Nucleus accumbens (tissue), 56 donors: Measurements from ENCODE around the gene TUBA3E.
"Not testable (repeated sequence)": the region's sequence is repeated elsewhere in the genome, so short reads cannot be mapped to it uniquely, and the experiment has no call there.

Experiments
- DNase-seq, 56 donors: peaks; one replicate each; lab custom pipeline; 2025; lab: John Stamatoyannopoulos, UW

Gene TUBA3E

DNA sequence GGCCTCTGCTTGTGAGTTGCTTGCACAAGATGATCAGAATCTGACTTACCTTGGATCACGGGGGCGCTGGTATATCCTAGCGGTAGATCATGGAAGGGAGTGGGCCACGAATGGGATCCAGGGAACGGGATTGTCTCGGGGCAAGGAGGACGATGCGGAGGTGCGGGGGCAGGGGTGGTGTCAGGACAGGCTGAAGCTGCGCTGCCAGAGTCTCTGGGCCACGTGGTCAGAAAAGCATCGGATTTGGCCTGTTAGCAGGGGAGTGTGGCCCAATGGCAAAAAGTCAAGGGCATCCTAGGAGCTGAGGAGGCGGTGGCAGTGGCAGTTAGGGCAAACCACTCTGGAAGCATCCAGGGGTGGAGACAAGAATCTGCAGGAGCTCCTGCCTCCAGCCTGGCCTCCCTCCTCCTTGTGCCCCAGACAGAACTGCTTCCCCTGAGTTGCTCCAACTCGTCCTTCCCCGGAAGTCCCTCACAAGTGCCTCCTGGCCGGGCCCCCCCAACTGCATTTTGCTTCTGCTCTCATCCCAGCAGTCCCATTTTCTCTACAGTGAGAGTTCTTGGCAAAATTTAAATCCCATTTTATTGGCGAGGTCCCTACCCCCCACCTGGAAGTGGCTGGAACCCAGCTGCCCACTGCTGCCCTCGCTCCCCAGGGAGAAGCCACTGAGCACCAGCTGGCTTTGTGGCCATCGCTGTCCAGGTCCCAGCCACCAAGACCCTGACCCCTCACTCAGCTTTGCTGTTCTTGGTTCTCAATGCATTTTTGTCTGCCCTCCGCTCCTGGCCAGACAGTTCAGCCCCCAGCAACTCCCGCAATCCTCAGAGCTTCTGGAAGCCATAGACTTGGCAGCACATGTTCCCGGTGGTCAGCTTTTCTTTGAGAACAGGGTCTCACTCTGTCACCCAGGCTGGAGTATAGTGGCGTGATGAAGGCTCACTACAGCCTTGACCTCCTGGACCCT, 47.8 kb downstream of the TUBA3E start:
- DNase-seq: no peak

- not testable (repeated sequence) for DNase-seq
Measured at GRCh38 chr2:130148515-130148914, 49.7 kb downstream of the TUBA3E start.

DNA sequence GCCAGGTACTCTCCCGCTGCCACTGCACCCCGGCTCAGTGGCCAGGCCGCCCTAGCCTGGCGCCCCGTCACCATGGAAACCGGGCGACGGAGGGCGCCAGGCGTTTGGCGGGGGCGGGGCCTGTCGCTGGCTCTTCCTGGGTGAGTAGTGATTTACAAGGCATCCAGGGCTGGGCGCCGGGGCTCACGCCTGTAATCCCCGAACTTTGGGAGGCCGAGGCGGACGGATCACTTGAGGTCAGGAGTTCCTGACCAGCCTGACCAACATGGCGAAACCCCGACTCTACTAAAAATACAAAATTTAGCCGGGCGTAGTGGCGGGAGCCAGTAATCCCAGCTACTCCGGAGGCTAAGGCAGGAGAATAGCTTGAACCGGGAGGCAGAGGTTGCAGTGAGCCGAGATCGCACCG, 53.2 kb downstream of the TUBA3E start, which contains the start of gene CCDC74B:
CCDC74B (minus strand) TSS at position 107 of the 409 bp plus-strand sequence. CDS start 116 bp downstream, outside the sequence.
- peak in 16 of 56 donors; percentile 4 to 66 (median 23) for DNase-seq

GRCh38 chr2:130143266-130144039, 54.8 kb downstream of the TUBA3E start:
- DNase-seq: not testable (repeated sequence)

GRCh38 chr2:130142396-130143265, 55.6 kb downstream of the TUBA3E start:
- not testable (repeated sequence) for DNase-seq
